GM06990 (cell line): ENCODE measurements around the gene SCNN1A.

Experiments used
- DNase-seq: peaks from one replicate; pipeline ENCODE4 v3.0.0-alpha.2; 2011; ENCODE audit not compliant: insufficient read length; ENCODE audit errors: extremely low read depth
- H3K27me3 ChIP-seq: replicated peaks from 2 replicates; pipeline ENCODE4 v1.6.0; 2011; ENCODE audit warnings: low read length; ENCODE audit not compliant: control insufficient read depth, insufficient read depth
- H3K36me3 ChIP-seq: 2 replicates; pipeline ENCODE4 v1.5.1; 2011; ENCODE audit warnings: low read length; ENCODE audit not compliant: control insufficient read depth, insufficient read depth
- H3K4me3 ChIP-seq: replicated peaks from 2 replicates; pipeline ENCODE4 v1.5.1; 2011; ENCODE audit warnings: low read depth, mild to moderate bottlenecking, control low read depth, low read length
- CTCF ChIP-seq: IDR thresholded peaks from 2 replicates; pipeline ENCODE4 v1.5.1; 2011; ENCODE audit warnings: low read length, control low read depth, mild to moderate bottlenecking, inconsistent platforms; ENCODE audit not compliant: insufficient read depth, poor library complexity, severe bottlenecking

Gene SCNN1A

GRCh38 chr12:6303071-6303470 is 72.3 kb downstream of the SCNN1A start:
- no peak for DNase-seq
- H3K36me3 ChIP-seq = no peaks in the 10 kb centered on the region
- TF ChIP-seq CTCF = no peak
- H3K4me3 ChIP-seq = no peak overlapping the region
- no peaks in the 10 kb centered on the region for H3K27me3 ChIP-seq

GRCh38 chr12:6302621-6303020 is 72.7 kb downstream of the SCNN1A start:
- no peaks in the 10 kb centered on the region for H3K36me3 ChIP-seq
- H3K4me3 ChIP-seq = no peak overlapping the region
- no peak for TF ChIP-seq CTCF
- DNase-seq = no peak
- no peaks in the 10 kb centered on the region for H3K27me3 ChIP-seq

- H3K36me3 ChIP-seq = no peaks in the 10 kb centered on the region
- H3K4me3 ChIP-seq = no peak overlapping the region
- no peak for DNase-seq
- no peak for TF ChIP-seq CTCF
- H3K27me3 ChIP-seq = no peaks in the 10 kb centered on the region
Measured at GRCh38 chr12:6301721-6302120, 73.6 kb downstream of the SCNN1A start.

- H3K4me3 ChIP-seq = no peak overlapping the region
- H3K27me3 ChIP-seq = no peaks in the 10 kb centered on the region
- TF ChIP-seq CTCF = no peak
Measured at GRCh38 chr12:6297170-6297569, 78.2 kb downstream of the SCNN1A start.

More at GRCh38 chr12:6297170-6297569, 78.2 kb downstream of the SCNN1A start:
- no peaks in the 10 kb centered on the region for H3K36me3 ChIP-seq
- no peak for DNase-seq
